Caco-2 (cell line): ENCODE data around the gene HIC2. TPM values are rescaled to one million over a fixed set of nuclear protein-coding genes. Genes with fewer than 3 reads are reported as not detected.
"Not testable (repeated sequence)": the region's sequence is repeated elsewhere in the genome, so short reads cannot be mapped to it uniquely, and the experiment has no call there.

Experiments
- BruUV-seq: library from RNA; stranded (reverse); fragments of 400-500 nt; replicated peaks from 2 replicates; lab custom pipeline; 2021; lab: Mats Ljungman, UMichigan
- CTCF ChIA-PET: fragments of 300-600 bp; sonication (Branson Sonifier 250); formaldehyde crosslinking; loops from one replicate; lab custom pipeline; 2022; ENCODE audit warnings: antibody characterized with exemption; lab: Charles Lee
- POLR2A ChIA-PET: fragments of 300-600 bp; sonication (Branson Sonifier 250); formaldehyde crosslinking; loops from one replicate; lab custom pipeline; 2022; ENCODE audit warnings: antibody characterized with exemption; lab: Charles Lee
- DNase-seq, 2 experiments: peaks; one replicate each; pipeline versions ENCODE4 v3.0.0 to v3.0.0-alpha.2; 2020 to 2022
- H3K27me3 ChIP-seq: replicated peaks from 2 replicates; pipeline ENCODE4 v1.6.0; 2011; ENCODE audit warnings: low read length; ENCODE audit not compliant: control insufficient read depth, insufficient read depth
- H3K36me3 ChIP-seq: 2 replicates; pipeline ENCODE4 v1.5.1; 2011; ENCODE audit warnings: low read length; ENCODE audit not compliant: control insufficient read depth, insufficient read depth
- H3K4me1 ChIP-seq: fragments of 250-450 bp; sonication (Bioruptor Pico); 2 replicates; pipeline ENCODE4 v1.5.1; 2020; ENCODE audit warnings: mild to moderate bottlenecking
- H3K4me3 ChIP-seq: 2 replicates; pipeline ENCODE4 v1.5.1; 2011; ENCODE audit warnings: low read depth, mild to moderate bottlenecking, control low read depth, low read length
- H3K9me3 ChIP-seq: fragments of 250-450 bp; sonication (Bioruptor Pico); 2 replicates; pipeline ENCODE4 v1.5.1; 2020; ENCODE audit warnings: mild to moderate bottlenecking, moderate library complexity
- H3K27ac Mint-ChIP-seq: one replicate; pipeline ENCODE4 v1.8.0; 2022; ENCODE audit warnings: mixed read lengths; ENCODE audit not compliant: unreplicated experiment
- H3K27me3 Mint-ChIP-seq: one replicate; pipeline ENCODE4 v1.8.0; 2022; ENCODE audit warnings: mixed read lengths; ENCODE audit not compliant: insufficient read depth, unreplicated experiment
- H3K36me3 Mint-ChIP-seq: one replicate; pipeline ENCODE4 v1.8.0; 2022; ENCODE audit warnings: mild to moderate bottlenecking, mixed read lengths; ENCODE audit not compliant: insufficient read depth, unreplicated experiment
- H3K4me1 Mint-ChIP-seq: one replicate; pipeline ENCODE4 v1.8.0; 2022; ENCODE audit warnings: low read depth, mixed read lengths; ENCODE audit not compliant: unreplicated experiment
- H3K4me3 Mint-ChIP-seq: one replicate; pipeline ENCODE4 v1.8.0; 2022; ENCODE audit warnings: mild to moderate bottlenecking, moderate library complexity, mixed read lengths; ENCODE audit not compliant: unreplicated experiment
- H3K9me3 Mint-ChIP-seq: one replicate; pipeline ENCODE4 v1.8.0; 2022; ENCODE audit warnings: mixed read lengths; ENCODE audit not compliant: unreplicated experiment
- intact Hi-C: fragments of 100-400 bp; cut with micrococcal nuclease; formaldehyde crosslinking; loops from one replicate; pipeline ENCODE4 v1.10.0; 2022; ENCODE audit not compliant: unreplicated experiment
- total RNA-seq: library from RNA; stranded (reverse); gene quantifications from 2 replicates; pipeline ENCODE4 v1.2.3, GENCODE V29; 2022

The HIC2 gene
- total RNA-seq, 1 experiment from 2014 or later, result 48.4 TPM

- H3K4me3 ChIP-seq, H3K4me1 ChIP-seq, H3K9me3 Mint-ChIP-seq, H3K27me3 Mint-ChIP-seq, DNase-seq, H3K27ac Mint-ChIP-seq, H3K4me3 Mint-ChIP-seq, CTCF ChIA-PET, H3K4me1 Mint-ChIP-seq, H3K9me3 ChIP-seq, H3K27me3 ChIP-seq, BruUV-seq, POLR2A ChIA-PET, H3K36me3 Mint-ChIP-seq, intact Hi-C loops, H3K36me3 ChIP-seq: not testable (repeated sequence)
Observed at GRCh38 chr22:21489149-21489680, 72.0 kb downstream of the HIC2 start.

GRCh38 chr22:21490556-21490955 lies 73.4 kb downstream of the HIC2 start:
- H3K36me3 ChIP-seq, H3K4me3 ChIP-seq, H3K27me3 Mint-ChIP-seq, BruUV-seq, H3K4me3 Mint-ChIP-seq, H3K27me3 ChIP-seq, DNase-seq, POLR2A ChIA-PET, H3K4me1 ChIP-seq, CTCF ChIA-PET, H3K36me3 Mint-ChIP-seq, H3K9me3 Mint-ChIP-seq, H3K4me1 Mint-ChIP-seq, H3K27ac Mint-ChIP-seq, H3K9me3 ChIP-seq, intact Hi-C loops: not testable (repeated sequence)

DNA sequence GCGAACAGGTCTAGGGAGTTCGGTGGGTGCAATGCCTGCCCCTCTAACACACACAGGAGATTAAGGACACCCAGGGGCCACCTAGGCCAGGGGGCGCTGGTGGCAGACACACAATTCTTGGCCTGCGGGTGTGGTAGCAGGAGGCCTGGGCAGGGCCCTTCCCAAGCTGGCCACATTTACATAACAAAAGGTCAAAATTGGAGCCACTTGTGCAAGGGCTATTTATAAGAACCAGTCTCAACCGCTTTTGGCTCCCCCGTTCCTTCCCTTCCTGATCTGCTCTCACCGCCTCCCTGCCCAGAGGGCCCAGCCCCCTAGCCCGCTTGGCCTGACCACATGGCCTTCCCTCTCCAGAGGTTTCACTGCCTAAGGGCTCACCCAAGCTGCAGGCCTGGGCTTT lies 75.1 kb downstream of the HIC2 start:
- H3K27me3 ChIP-seq, H3K36me3 ChIP-seq, DNase-seq, BruUV-seq, H3K9me3 Mint-ChIP-seq, H3K4me3 ChIP-seq, H3K36me3 Mint-ChIP-seq, H3K4me1 ChIP-seq, intact Hi-C loops, POLR2A ChIA-PET, H3K27ac Mint-ChIP-seq, CTCF ChIA-PET, H3K27me3 Mint-ChIP-seq, H3K4me1 Mint-ChIP-seq, H3K4me3 Mint-ChIP-seq, H3K9me3 ChIP-seq: not testable (repeated sequence)

- H3K4me1 Mint-ChIP-seq, BruUV-seq, DNase-seq, H3K27me3 ChIP-seq, H3K4me3 Mint-ChIP-seq, H3K36me3 ChIP-seq, H3K27me3 Mint-ChIP-seq, H3K9me3 ChIP-seq, CTCF ChIA-PET, H3K27ac Mint-ChIP-seq, intact Hi-C loops, H3K36me3 Mint-ChIP-seq, H3K4me3 ChIP-seq, H3K9me3 Mint-ChIP-seq, POLR2A ChIA-PET, H3K4me1 ChIP-seq: not testable (repeated sequence)
Observed at GRCh38 chr22:21493789-21494782, 76.9 kb downstream of the HIC2 start.

DNA sequence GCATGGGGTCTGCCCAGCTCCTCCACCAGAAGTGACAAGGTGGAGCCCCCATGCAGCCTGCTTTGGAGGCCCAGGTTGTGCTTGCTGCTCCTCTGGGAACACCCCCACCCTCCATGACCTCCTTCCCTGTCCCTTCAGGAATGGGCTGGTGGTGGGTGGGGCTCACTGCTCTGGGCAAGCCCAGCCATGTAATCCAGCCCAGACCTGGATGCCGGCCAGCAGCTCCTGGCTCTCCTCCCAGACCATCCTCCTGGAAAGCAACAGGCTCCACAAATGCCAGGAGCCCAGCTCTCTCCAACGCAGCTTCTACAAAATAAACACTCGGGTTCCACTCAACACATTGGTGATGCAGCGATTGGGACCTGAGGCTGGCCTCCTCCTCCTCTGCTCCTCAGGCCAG lies 80.8 kb downstream of the HIC2 start:
- H3K27ac Mint-ChIP-seq, H3K27me3 ChIP-seq, H3K4me3 Mint-ChIP-seq, H3K9me3 ChIP-seq, CTCF ChIA-PET, POLR2A ChIA-PET, H3K4me1 Mint-ChIP-seq, intact Hi-C loops, BruUV-seq, H3K27me3 Mint-ChIP-seq, DNase-seq, H3K36me3 ChIP-seq, H3K9me3 Mint-ChIP-seq, H3K4me3 ChIP-seq, H3K4me1 ChIP-seq, H3K36me3 Mint-ChIP-seq: not testable (repeated sequence)

DNA sequence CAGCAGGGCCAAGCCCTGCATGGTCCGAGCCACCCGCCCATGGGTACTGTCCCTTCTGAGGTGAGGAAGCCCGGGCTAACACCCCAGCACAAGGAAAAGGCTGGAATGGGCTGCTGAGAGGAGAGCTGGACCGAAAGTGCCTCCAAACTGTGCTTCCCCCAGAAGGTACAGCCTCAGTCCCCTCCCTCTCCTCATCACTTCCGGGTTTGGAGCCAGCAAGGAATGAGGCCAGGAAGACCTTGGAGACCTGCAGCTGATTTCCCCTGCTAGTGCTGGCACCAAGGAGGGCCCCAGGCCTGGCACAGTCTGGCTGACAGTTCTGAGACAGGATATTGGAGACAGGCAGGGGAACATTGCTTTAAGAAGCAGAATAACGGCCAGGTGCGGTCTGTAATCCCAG lies 81.3 kb downstream of the HIC2 start:
- BruUV-seq, H3K9me3 Mint-ChIP-seq, H3K4me3 Mint-ChIP-seq, H3K36me3 ChIP-seq, H3K27ac Mint-ChIP-seq, intact Hi-C loops, H3K27me3 Mint-ChIP-seq, POLR2A ChIA-PET, H3K36me3 Mint-ChIP-seq, H3K4me1 Mint-ChIP-seq, DNase-seq, H3K27me3 ChIP-seq, H3K4me1 ChIP-seq, CTCF ChIA-PET, H3K4me3 ChIP-seq, H3K9me3 ChIP-seq: not testable (repeated sequence)
